ENCODE measurements around the gene SLC35E2B.
"Not testable (repeated sequence)": the region's sequence is repeated elsewhere in the genome, so short reads cannot be mapped to it uniquely, and the experiment has no call there.

Gene SLC35E2B

DNA sequence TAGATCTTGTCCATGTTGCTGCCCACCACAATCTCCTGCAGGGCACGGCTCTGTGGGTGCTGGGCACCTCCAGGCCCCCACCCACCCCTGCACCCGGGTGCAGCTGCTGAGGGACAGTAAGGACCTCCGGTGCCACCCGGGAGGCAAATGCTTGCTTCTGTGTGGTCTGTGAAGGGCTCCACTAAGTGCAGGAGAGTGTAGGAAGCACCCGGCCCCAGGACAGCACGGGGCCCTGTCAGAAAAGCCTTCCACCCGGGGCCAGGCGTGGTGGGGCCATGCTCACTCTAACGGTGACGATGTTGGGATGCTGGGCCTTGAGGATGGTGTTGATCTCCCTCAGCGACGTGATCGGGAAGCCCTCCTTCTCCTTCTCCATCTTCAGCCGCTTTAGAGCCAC lies 55.1 kb downstream of the SLC35E2B start:
- not testable (repeated sequence) for DNase-seq

DNA sequence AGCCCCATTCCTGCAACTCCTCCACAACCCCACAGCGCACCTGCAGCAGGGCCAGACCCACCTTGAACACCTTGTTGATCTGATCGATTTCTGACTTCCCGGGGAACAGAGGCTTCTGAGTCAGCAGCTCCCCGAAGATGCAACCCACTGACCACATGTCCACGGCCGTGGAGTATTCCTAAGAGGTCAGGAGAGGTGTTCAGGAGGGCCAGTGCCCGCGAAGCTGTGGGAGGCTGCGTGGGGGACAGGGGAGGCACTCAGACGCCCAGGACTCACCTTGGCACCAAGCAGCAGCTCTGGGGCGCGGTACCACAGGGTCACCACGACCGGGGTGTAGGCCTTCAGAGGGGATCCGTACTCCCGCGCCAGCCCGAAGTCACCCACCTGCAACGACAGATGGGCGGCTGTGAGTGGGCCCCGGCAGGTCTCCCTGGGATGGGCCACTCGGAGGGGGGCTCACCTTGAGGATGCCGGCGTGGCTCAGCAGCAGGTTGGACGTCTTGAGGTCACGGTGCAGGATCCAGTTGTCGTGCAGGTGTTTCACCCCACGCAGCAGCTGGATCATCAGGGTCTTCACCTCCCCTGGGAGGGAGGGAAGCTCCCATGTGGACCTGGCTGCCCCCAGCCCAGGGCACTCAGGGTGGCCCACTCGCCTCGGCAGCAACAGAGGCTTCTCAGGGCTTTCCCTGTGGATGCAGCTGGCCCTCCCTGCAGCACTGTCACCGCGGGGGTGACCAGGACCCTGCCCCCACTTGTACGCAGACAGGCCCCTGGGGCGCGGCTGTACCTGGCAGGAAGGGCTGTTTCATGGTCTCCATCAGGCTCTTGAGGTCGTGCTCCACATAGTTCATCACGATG lies 55.7 kb downstream of the SLC35E2B start:
- DNase-seq: not testable (repeated sequence)

DNA sequence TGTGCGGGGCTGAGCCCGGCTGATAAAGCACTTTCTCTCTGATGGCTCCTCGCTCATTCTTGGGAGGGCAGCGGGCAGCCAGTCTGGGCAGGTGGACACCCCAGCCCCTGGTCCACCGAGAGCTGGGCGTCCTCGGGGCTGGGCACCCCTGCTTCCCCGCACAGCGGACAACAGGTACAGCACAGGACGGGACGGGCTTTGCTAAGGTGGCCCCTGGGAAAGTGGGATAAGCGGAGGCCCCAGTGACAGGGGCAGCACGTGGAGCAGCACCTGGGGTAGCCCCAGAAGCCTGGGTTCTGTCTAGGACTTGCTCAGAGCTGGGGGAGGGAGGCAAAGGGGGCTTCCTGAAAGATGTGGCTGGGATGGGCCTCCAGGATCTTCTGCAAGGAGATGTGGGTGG lies 58.0 kb downstream of the SLC35E2B start:
- not testable (repeated sequence) for DNase-seq

DNA sequence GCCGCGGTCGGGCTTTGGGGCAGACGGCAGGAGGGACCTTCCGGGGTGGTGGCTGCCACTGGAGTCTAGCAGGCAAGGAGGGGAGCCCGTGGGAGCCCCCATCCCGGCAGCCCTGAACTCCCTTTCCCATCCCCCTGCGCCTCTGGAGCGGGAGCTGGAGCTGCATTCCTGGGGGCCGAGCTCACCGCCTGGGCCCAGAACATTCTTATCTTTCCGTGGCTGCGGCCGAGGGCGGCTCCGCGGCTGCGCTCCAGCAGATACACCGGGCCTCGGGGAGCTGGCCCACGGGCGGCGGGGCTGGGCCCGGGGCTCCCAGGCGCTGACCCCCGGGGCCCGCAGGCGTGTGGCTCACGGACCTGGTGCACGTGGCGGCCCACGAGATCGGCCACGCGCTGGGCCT lies 59.2 kb downstream of the SLC35E2B start:
- not testable (repeated sequence) for DNase-seq

DNA sequence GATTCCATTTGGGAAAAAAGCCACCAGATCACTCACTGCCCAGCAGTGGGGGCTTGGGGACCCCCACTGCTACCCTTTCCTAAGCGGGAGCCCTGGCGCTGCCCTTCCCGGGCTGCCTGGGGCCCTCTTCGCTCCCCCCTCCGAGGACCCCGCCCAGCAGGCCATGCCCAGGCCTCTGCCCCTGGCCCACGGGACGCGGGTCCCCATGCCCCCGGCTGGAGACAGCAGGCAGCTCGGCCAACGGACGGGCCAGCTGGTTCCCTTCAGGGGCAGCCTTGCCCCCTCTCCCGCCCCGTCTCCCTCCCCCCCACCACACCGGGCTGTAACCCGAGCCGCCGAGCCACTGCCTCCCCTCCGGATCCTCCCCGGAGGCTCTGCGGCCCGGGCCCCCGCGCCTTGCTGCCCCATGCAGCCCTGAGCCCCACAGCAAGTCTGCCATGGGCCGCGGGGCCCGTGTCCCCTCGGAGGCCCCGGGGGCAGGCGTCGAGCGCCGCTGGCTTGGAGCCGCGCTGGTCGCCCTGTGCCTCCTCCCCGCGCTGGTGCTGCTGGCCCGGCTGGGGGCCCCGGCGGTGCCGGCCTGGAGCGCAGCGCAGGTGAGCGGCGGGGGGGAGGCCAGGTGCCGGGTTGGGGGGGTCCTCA lies 60.7 kb downstream of the SLC35E2B start, which contains the start of gene MMP23B:
Gene MMP23B, plus strand, starts transcription at position 392 of the 639 bp plus-strand sequence. Its CDS starts 46 bp downstream, at position 438.
- no peak for DNase-seq

DNA sequence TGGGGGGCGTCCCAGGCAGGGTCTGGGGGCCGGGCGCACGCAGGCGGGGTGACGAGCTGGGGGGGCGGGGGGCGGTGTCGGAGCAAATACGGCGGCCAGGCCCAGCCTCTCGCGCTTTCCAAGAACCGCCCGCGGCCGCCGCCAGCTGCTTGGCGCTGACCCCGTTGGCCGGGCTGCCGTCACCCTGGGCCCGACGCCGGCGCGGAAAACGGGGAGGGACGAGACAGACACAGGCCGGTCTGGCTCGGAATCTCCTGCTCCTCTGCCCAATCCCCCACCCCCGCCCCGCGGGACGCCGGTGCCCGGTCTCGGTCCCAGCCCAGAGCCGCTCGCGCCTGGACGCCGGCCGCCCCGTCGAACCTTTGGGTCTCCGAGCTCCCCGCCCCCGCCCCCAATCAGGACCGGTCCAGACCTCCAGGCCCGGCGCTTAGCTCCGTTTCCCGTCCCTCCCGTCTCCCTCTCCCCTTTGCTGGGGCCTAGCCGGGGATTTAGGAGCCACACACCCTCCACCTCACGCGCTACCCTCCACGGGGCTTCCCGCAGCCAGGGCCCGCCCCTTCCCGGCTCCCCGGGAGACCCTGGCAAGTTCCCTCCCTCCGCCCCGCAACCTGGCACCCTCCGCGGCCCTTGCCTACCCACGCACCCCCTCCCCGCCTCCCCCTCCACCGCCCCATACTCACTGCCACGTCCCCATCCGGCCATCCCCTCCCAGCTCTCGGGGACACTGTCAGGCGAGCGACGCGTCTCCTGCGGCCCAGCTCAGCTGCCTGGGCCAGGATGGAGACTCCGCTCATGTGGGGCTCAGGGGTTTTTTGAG lies 61.4 kb downstream of the SLC35E2B start:
- DNase-seq: no peak

DNA sequence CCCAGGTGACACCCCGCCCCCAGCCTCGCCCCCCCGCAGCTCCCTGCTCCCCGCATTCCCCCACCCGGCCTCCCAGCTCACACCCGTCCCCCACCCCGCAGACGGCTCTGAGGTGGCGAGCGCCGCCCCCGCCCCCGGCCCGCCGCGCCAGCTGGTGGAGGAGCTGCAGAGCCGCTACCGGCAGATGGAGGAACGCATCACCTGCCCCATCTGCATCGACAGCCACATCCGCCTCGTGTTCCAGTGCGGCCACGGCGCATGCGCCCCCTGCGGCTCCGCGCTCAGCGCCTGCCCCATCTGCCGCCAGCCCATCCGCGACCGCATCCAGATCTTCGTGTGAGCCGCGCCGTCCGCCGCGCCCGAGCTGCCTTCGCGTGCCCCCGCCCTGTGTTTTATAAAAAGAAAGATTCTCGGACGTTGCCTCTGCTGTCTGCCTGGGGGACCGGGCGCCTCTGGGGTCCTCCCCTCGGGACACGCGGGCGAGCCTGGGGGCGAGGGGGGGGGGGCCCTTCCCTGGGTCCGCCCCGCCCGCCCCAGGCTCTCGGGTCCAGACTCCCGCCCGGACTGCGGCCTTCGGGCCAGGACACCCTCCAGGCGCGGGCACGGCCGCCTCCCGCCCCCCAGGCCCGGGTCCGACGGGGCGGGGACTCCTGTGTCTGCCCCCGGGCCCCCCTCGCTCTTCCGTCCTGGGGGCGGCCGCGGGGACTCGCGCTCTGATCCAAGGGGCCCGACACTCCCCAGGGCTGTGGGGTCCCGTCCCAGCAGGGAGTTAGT lies 62.2 kb downstream of the SLC35E2B start:
- peak; percentile 74 to 92 (median 84) for DNase-seq

DNA sequence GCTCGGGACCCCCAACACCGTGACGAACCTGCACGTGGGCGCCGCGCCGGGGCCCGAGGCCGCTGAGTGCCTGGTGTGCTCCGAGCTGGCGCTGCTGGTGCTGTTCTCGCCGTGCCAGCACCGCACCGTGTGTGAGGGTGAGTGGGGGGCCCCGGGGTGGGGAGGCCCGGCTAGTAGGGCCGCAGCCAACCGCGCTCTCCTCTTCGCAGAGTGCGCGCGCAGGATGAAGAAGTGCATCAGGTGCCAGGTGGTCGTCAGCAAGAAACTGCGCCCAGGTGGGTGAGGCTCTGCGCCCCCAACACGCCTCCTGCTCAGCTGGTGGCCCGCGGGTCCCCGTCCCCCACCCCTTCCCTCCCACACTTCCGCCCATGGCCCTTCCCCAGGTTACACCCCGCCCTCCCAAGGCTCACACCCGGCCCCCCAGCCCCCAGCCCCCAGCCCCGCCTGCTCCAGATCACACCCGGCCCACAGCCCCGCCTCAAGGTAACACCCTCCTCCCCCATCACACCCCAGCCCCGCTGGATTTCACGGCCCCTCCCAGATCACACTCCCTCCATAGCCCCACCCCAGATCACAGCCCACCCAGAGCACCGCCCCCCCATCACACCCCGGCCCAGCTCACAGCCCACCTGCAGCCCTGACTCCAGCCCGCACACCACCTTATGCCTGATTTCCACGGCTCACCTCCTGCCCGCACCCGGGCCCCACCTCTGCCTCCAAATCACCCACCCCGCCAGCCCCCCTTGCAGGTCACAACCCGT lies 63.0 kb downstream of the SLC35E2B start:
- peak in 3 of 4 experiments; percentile 49 to 78 (median 74) for DNase-seq

DNA sequence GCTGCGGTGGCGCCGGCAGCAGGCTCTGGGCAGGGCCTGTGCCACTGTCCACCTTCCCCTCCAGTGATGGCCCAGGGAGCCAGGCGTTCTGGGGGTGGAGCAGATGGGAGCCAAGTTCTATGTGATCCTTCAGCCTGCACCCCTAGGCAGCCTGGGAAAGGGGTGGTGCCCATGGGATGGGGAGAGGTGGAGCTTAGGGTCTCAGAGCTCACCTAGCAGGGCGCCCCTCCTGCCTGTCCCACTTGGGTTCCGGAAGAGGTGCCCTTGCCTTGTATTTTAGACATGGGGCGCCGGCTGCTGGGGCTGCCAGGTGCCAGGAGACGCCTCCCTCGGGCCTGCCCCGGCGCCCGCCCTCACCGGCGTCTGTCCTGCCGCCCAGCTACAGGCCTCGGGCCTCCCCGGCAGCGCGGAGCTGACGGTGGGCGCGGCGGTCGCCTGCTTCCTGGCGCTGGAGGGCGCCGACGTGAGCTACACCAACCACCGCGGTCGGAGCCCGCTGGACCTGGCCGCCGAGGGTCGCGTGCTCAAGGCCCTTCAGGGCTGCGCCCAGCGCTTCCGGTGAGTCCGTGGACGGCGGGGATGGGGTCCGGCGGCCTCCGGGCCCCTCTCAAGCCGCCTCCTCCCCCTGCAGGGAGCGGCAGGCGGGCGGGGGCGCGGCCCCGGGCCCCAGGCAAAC lies 63.7 kb downstream of the SLC35E2B start:
- DNase-seq: no peak

DNA sequence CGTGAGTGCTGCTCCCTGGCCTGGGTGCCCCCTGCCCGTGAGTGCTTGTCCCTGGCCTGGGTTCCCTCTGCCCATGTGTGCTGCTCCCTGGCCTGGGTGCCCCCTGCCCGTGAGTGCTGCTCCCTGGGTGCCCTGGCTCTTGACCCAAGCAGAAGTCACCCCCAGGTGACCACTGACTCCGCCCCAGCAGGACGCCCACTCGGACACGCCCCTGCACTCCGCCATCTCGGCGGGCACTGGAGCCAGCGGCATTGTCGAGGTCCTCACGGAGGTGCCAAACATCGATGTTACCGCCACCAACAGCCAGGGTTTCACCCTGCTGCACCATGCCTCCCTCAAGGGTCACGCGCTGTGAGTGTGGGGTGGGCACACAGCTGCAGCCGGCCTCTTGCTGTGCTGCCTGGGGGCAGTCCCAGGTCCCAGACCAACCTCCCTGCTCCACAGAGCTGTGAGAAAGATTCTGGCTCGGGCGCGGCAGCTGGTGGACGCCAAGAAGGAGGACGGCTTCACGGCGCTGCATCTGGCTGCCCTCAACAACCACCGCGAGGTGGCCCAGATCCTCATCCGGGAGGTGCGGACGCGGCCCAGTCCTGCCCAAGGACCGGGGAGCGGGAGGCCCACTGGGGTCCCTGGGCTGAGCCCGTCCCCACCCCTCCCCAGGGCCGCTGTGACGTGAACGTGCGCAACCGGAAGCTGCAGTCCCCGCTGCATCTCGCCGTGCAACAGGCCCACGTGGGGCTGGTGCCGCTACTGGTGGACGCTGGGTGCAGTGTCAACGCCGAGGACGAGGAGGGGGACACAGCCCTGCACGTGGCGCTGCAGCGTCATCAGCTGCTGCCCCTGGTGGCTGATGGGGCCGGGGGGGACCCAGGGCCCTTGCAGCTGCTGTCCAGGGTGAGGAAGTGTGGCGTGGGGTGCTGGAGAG lies 64.5 kb downstream of the SLC35E2B start:
- DNase-seq: no peak

DNA sequence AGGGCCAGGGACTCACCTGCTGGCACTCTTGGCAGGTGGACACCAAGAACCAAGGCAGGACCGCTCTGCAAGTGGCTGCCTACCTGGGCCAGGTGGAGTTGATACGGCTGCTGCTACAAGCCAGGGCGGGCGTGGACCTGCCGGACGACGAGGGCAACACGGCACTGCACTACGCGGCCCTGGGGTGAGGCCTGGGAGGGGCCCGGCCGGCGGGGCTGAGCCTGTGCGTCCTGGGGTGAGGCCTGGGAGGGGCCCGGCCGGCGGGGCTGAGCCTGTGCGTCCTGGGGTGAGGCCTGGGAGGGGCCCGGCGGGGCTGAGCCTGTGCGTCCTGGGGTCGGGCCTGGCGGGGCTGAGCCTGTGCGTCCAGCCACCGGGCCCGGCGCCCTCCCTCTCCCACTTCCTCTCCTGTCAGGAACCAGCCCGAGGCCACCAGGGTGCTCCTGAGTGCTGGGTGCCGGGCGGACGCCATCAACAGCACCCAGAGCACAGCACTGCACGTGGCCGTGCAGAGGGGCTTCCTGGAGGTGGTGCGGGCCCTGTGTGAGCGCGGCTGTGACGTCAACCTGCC lies 65.2 kb downstream of the SLC35E2B start:
- DNase-seq: no peak

DNA sequence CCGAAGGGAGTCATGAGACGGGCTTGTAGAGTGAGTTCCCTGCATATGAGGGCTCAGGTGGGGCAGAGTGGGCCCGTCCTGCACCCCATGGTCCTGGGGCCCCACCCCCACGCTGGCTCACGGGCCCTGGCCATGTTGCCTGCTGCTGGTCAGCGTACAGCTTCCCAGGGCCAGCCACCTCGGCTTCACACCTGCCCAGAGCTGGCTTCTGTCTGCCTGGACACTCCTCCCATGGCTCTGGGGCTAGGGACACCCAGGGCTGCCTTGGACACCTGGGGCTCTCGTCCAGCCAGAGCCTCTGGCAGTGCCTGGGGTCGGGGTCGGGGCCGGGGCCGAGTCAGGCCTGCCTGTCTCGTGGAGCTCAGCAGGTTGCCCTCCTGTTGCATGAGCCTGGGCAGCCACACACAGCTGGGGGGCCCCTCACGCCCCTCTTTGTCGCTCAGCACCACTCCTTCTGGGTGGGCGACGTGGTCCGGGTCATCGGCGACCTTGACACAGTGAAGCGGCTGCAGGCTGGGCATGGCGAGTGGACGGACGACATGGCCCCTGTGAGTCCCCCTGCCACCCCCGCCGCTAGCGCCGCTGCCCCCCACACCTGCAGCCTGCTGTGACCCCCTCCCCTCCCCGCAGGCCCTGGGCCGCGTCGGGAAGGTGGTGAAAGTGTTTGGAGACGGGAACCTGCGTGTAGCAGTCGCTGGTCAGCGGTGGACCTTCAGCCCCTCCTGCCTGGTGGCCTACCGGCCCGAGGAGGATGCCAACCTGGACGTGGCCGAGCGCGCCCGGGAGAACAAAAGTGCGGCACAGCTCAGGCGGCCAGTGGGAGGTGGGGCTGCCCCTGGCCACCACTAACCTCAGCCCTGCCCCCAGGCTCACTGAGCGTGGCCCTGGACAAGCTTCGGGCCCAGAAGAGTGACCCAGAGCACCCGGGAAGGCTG lies 66.1 kb downstream of the SLC35E2B start:
- no peak for DNase-seq

DNA sequence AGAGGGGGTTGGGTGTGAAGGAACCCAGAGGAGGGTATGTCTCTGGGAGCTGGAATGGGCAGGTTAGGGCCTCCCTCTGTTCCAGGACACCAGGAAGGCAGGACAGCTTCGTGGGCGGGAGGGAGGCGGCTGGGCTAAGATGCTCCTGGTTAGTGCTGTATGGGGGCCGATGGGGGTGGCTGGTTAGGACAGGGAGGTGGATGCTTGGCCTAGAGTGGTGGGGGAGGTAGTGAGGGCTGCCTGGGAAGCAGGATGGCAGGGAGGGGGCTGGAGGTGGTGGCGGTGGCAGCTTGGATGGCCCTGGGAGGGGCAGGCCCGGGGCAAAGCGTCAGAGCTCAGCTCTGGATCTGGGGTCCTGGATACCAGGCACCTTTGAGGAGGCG lies 66.8 kb downstream of the SLC35E2B start:
- DNase-seq: no peak

DNA sequence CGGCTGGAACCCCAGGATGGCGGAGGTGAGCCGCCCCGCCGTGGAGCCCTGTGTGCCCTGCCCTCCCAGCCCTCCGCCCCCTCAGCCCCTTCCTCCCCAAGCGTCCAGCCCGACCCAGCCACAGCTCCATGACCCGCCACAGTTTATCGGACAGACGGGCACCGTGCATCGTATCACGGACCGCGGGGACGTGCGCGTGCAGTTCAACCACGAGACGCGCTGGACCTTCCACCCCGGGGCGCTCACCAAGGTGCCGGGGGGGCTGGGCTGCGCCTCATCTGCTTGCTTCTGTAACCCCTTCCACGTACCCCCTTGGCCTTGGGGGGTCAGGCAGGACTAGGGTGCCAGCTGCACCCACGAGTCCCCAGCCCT lies 67.2 kb downstream of the SLC35E2B start:
- no peak for DNase-seq

DNA sequence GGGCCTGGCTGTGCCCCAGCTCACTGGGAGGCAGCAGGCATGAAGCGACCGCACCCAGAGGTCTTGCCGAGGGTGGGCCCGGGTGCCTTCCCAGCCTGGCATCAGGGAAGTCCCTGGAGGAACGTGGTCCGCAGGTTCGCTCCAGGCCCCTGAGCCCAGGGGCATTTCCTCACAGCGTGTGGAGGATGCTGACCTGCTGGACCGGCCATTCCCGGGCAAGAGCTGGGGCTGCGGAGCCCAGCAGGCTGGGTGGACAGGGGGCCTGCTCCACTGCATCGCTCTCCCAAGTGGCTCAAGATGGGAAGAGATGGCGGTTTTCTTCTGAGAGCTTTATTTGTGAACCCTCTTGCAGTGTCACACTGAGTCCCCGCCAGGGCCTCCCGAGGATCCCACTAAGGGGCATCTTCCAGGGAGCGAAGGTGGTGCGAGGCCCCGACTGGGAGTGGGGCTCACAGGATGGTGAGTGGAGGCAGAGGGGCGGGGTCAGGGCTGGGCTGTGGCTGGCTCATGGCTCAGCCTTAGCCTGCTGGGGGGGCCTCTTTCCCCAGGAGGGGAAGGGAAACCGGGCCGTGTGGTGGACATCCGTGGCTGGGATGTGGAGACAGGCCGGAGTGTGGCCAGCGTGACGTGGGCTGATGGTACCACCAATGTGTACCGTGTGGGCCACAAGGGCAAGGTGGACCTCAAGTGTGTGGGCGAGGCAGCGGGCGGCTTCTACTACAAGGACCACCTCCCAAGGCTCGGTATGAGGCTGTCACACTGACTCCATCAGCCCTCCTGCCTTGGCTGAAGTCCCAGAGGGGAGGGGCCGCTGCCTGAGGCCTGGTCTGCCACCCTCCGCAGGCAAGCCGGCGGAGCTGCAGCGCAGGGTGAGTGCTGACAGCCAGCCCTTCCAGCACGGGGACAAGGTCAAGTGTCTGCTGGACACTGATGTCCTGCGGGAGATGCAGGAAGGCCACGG lies 67.9 kb downstream of the SLC35E2B start:
- no peak for DNase-seq

DNA sequence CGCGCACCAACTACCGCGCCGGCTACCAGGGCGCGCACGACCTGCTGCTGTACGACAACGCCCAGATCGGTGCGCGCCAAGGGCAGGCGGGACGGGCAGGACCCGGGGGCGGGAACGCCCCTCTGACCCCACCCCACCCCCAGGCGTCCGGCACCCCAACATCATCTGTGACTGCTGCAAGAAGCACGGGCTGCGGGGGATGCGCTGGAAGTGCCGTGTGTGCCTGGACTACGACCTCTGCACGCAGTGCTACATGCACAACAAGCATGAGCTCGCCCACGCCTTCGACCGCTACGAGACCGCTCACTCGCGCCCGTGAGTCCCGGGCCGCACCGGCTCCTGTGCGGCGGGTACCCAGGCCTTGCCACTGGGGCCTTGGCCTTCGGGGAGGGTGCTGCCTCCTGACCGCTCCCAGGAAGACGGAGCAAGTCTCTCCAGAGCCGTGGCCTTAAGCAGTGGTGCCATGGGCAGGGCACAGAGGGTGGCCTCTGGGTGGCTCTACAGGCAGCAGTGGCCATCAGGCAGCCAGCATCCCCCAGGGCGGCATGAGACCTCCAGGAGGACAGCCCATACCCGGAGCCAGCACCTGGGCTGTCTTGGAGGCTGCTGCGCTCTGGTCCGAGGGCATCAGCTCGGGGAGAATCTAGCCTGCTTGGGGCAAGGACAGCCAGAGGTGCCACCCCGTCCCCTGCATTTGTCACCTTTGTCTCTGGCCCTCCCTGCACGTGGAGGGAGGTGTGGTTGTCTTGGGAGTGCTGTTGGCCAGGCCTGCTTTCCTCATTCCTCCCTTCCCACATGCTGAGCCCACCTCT lies 68.8 kb downstream of the SLC35E2B start:
- DNase-seq: no peak

Measured in activated naive CD4-positive, alpha-beta T cell (primary cell).